ENCODE measurements around the gene ARPC5L.

ARPC5L gene

DNA sequence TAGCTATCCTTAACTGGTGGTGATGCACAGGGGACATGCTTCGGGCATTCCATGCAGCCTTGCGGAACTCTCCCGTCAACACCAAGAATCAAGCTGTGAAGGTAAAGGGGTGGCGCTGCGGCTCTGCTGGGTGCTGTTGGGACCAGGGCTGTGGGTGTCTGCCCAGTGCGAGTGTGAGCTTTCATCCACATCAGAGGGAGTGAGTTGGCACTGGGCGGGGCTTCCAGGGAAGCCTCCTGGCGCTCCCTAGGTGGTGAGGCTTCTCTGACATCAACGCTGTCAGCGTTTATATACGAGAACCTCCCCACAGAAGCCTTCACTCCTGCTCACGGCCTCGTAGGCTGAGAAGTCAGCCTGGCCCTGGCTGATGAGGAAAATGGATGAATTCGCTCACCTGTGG lies 11.7 kb downstream of the ARPC5L start:
- Histone ChIP-seq H3K36me3 (ENCODE audit: insufficient read depth, low read length) (peaks cover 53% of the 10 kb centered on the region; the same call in 1 of the 2 replicates), H2AFZ (ENCODE audit: low read length) (no peak overlapping the region), H3K9ac (ENCODE audit: low read depth, low read length, poor library complexity, severe bottlenecking) (peak overlapping the region; percentile 31), H3K9me2 (replicated peaks; ENCODE audit: low read depth, low read length) (no peaks in the 10 kb centered on the region), H3K4me3 (ENCODE audit: low read length, poor library complexity, severe bottlenecking) (no peak overlapping the region), H3K79me2 (ENCODE audit: insufficient read depth, low read length) (peaks cover 71% of the 10 kb centered on the region), H3K9me3 (ENCODE audit: insufficient read depth, low read depth, low read length) (no peaks in the 10 kb centered on the region), H3K4me2 (ENCODE audit: low read depth, low read length, poor library complexity, severe bottlenecking) (peak overlapping the region; percentile 81), H3F3A (ENCODE audit: low read depth) (peaks cover under 1% of the 10 kb centered on the region; the same call in 1 of the 2 replicates), H3K27me3 (ENCODE audit: insufficient read depth, low read length, poor library complexity, severe bottlenecking) (no peaks in the 10 kb centered on the region), H3K4me1 (ENCODE audit: insufficient read depth, low read length, poor library complexity, severe bottlenecking) (peaks cover 29% of the 10 kb centered on the region), H4K20me1 (ENCODE audit: insufficient read depth, low read length, poor library complexity, severe bottlenecking) (peaks cover 69% of the 10 kb centered on the region)
- no peak for TF ChIP-seq EZH2phosphoT487 (IDR thresholded peaks at IDR 0.05; ENCODE audit: borderline replicate concordance)
- TF ChIP-seq, protein P1, sequence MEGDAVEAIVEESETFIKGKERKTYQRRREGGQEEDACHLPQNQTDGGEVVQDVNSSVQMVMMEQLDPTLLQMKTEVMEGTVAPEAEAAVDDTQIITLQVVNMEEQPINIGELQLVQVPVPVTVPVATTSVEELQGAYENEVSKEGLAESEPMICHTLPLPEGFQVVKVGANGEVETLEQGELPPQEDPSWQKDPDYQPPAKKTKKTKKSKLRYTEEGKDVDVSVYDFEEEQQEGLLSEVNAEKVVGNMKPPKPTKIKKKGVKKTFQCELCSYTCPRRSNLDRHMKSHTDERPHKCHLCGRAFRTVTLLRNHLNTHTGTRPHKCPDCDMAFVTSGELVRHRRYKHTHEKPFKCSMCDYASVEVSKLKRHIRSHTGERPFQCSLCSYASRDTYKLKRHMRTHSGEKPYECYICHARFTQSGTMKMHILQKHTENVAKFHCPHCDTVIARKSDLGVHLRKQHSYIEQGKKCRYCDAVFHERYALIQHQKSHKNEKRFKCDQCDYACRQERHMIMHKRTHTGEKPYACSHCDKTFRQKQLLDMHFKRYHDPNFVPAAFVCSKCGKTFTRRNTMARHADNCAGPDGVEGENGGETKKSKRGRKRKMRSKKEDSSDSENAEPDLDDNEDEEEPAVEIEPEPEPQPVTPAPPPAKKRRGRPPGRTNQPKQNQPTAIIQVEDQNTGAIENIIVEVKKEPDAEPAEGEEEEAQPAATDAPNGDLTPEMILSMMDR (conservative IDR thresholded peaks at IDR 0.05; ENCODE audit: low read length): no peak

DNA sequence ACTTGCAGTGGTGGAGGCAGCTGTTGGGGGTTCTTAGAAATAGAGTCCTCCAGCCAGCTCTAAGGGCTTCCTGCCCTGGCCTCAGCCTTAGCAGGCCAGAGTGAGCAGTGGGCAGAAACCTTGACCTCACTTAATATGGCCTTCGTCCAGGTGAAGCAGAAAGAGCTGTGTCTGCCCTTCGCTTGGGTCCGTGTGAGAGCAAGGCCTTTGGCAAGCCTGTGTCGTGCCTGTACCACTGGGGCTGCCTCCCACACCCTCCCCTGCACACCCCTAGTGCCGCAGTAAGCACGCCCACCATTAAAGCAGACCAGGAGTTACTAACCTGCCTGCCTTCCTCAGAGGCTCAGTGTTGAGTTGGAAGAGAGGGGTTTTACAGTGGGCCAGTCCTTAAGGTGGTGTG lies 13.6 kb downstream of the ARPC5L start:
- Histone ChIP-seq H3K9ac (ENCODE audit: low read depth, low read length, poor library complexity, severe bottlenecking) (no peak overlapping the region), H3K4me3 (ENCODE audit: low read length, poor library complexity, severe bottlenecking) (no peak overlapping the region), H3K4me1 (ENCODE audit: insufficient read depth, low read length, poor library complexity, severe bottlenecking) (peaks cover 29% of the 10 kb centered on the region), H3K79me2 (ENCODE audit: insufficient read depth, low read length) (peaks cover 54% of the 10 kb centered on the region), H3K36me3 (ENCODE audit: insufficient read depth, low read length) (peaks cover 71% of the 10 kb centered on the region; the same call in 1 of the 2 replicates), H3K27me3 (ENCODE audit: insufficient read depth, low read length, poor library complexity, severe bottlenecking) (no peaks in the 10 kb centered on the region), H3K9me3 (ENCODE audit: insufficient read depth, low read depth, low read length) (no peaks in the 10 kb centered on the region), H3K9me2 (replicated peaks; ENCODE audit: low read depth, low read length) (no peaks in the 10 kb centered on the region), H3F3A (ENCODE audit: low read depth) (peaks cover 2% of the 10 kb centered on the region; the same call in 1 of the 2 replicates), H3K4me2 (ENCODE audit: low read depth, low read length, poor library complexity, severe bottlenecking) (no peak overlapping the region), H4K20me1 (ENCODE audit: insufficient read depth, low read length, poor library complexity, severe bottlenecking) (peaks cover 54% of the 10 kb centered on the region), H2AFZ (ENCODE audit: low read length) (no peak overlapping the region)
- no peak for TF ChIP-seq EZH2phosphoT487 (IDR thresholded peaks at IDR 0.05; ENCODE audit: borderline replicate concordance)
- TF ChIP-seq, protein P1 (conservative IDR thresholded peaks at IDR 0.05; ENCODE audit: low read length): no peak

DNA sequence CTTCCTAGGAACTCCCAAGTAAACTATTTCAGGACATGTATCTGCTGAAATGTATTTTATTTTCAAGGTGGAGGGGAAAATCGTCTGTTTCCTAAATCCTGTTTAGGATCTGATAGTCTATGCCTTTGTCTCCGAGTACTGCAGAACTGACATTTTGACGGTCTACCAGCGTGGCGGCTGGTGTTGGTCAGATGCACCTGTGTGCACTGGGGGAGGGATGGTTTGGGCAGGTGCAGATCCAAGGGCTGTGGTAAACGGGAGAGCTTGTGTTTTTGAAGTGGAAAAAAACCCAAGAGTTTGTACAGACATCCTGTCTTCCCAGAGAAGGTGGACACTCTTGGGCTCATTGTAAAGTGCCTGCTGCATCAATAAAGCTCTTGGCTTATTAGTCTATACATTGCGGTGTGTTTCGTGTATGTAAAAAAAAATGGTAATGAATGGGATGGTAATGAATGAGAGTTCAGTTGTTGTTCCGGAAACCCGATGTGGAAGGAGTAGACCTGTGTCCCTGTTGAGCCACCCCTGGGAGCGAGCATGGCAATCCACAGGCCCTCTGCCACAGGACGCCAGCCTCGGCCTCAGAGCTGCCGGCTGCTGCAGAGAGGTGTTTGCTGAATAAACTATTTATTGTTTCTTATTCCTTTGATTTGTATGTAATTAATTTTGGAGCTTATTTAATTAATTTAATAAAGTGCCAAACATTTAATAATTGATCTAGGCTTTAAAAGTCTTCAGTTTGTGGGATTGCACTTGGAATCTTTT lies 15.3 kb downstream of the ARPC5L start:
- H3K4me1 ChIP-seq (ENCODE audit: insufficient read depth, low read length, poor library complexity, severe bottlenecking): peaks cover 13% of the 10 kb centered on the region
- H4K20me1 ChIP-seq (ENCODE audit: insufficient read depth, low read length, poor library complexity, severe bottlenecking): peaks cover 37% of the 10 kb centered on the region
- peaks cover 2% of the 10 kb centered on the region; the same call in 1 of the 2 replicates for H3F3A ChIP-seq (ENCODE audit: low read depth)
- H3K27me3 ChIP-seq (ENCODE audit: insufficient read depth, low read length, poor library complexity, severe bottlenecking): no peaks in the 10 kb centered on the region
- no peak for TF ChIP-seq EZH2phosphoT487 (IDR thresholded peaks at IDR 0.05; ENCODE audit: borderline replicate concordance)
- TF ChIP-seq, protein P1 (conservative IDR thresholded peaks at IDR 0.05; ENCODE audit: low read length): no peak
- peaks cover 37% of the 10 kb centered on the region for H3K79me2 ChIP-seq (ENCODE audit: insufficient read depth, low read length)
- peaks cover 83% of the 10 kb centered on the region; the same call in 1 of the 2 replicates for H3K36me3 ChIP-seq (ENCODE audit: insufficient read depth, low read length)
- no peak overlapping the region for H3K9ac ChIP-seq (ENCODE audit: low read depth, low read length, poor library complexity, severe bottlenecking)
- H3K9me3 ChIP-seq (ENCODE audit: insufficient read depth, low read depth, low read length): no peaks in the 10 kb centered on the region
- H2AFZ ChIP-seq (ENCODE audit: low read length): no peak overlapping the region
- no peak overlapping the region for H3K4me3 ChIP-seq (ENCODE audit: low read length, poor library complexity, severe bottlenecking)
- H3K4me2 ChIP-seq (ENCODE audit: low read depth, low read length, poor library complexity, severe bottlenecking): no peak overlapping the region
- H3K9me2 ChIP-seq (replicated peaks; ENCODE audit: low read depth, low read length): no peaks in the 10 kb centered on the region

Data from Loucy (cell line).